ENCODE measurements around the gene ST3GAL3. TPM values are rescaled to one million over a fixed set of nuclear protein-coding genes. Genes with fewer than 3 reads are reported as not detected.

Gene ST3GAL3
- total and polyA plus RNA-seq, 2 of the 13 experiments (the other 11 are each of a cell fraction or from before 2014, with no cell fraction given): 5.1 to 8.1 TPM

- TF ChIP-seq CSRNP1 (CRISPR knock-in tag; IDR thresholded peaks at IDR 0.05): no peak
These were observed 254.4 kb downstream of the ST3GAL3 start (continued) for GRCh38 chr1:43961692-43962091.

- no peaks in the 10 kb centered on the region for H3K79me2 ChIP-seq (ENCODE audit: insufficient read depth, low read length)
- H3K9ac ChIP-seq (ENCODE audit: insufficient read depth, low read depth, low read length): no peak overlapping the region
- CTCF ChIA-PET (ENCODE audit: low intra/inter-chr PET ratio, low total read pairs): no interaction called here
- no peaks in the 10 kb centered on the region for H3K4me1 ChIP-seq (ENCODE audit: insufficient read depth, low read length)
- no peak overlapping the region for H3K4me3 ChIP-seq (replicated peaks in 1 of 3; ENCODE audit: insufficient read depth in 1 of 3, low read depth in 2 of 3, low read length in 3 of 3)
- ATAC-seq (no peak), DNase-seq (ENCODE audit: low spot score) (no peak), FAIRE-seq (no peak)
- POLR2A ChIA-PET: no interaction called here
- no peak overlapping the region for H2AFZ ChIP-seq (ENCODE audit: low read length)
- H3K27me3 ChIP-seq (ENCODE audit: control insufficient read depth in 1 of 2, insufficient read depth in 2 of 2, low read length in 2 of 2): no peaks in the 10 kb centered on the region
- BruUV-seq (replicated peaks): no TSS peak
- no peak overlapping the region for H3K27ac ChIP-seq (ENCODE audit: extremely low read length, insufficient read depth, low read length)
- no peak overlapping the region for H3K4me2 ChIP-seq (ENCODE audit: low read depth, low read length)
- intact Hi-C loops (cut with micrococcal nuclease; ENCODE audit: unreplicated experiment) (no loop called here), in situ Hi-C loops (cut with HindIII; ENCODE audit: extremely low pct_ligation_motif_present, low pct_unique_long_range_greater_than_20kb) (no loop called here)
- WGBS (ENCODE audit: low lambda C conversion rate): 90% methylated on average over 2 of the region's 2 CpGs
- H4K20me1 ChIP-seq (ENCODE audit: insufficient read depth, low read length): no peaks in the 10 kb centered on the region
- H3K9me3 ChIP-seq (ENCODE audit: low read length): no peaks in the 10 kb centered on the region
- peaks cover 7 to 18% of the 10 kb centered on the region in 2 experiments; a peak in 4 of 5 replicates for H3K36me3 ChIP-seq (replicated peaks in 1 of 2; ENCODE audit: control insufficient read depth in 1 of 2, insufficient read depth in 2 of 2, low read length in 2 of 2)
- TF ChIP-seq CBFB (CRISPR knock-in tag; IDR thresholded peaks at IDR 0.05) (no peak), HOXA3 (CRISPR knock-in tag; IDR thresholded peaks at IDR 0.05) (no peak), KDM4B (CRISPR knock-in tag; IDR thresholded peaks at IDR 0.05) (no peak), ZNF879 (CRISPR knock-in tag; IDR thresholded peaks at IDR 0.05) (no peak), IKZF5 (CRISPR knock-in tag; IDR thresholded peaks at IDR 0.05) (no peak), FOXJ3 (CRISPR knock-in tag; IDR thresholded peaks at IDR 0.05; ENCODE audit: borderline replicate concordance) (no peak), HBP1 (CRISPR knock-in tag; IDR thresholded peaks at IDR 0.05; ENCODE audit: low read depth) (no peak), ZNF816 (CRISPR knock-in tag; IDR thresholded peaks at IDR 0.05; ENCODE audit: borderline replicate concordance) (no peak), E2F2 (CRISPR knock-in tag; IDR thresholded peaks at IDR 0.05; ENCODE audit: borderline replicate concordance) (no peak), ZNF580 (CRISPR knock-in tag; IDR thresholded peaks at IDR 0.05; ENCODE audit: borderline replicate concordance, low read depth) (no peak), ZNF138 (CRISPR knock-in tag; IDR thresholded peaks at IDR 0.05; ENCODE audit: low read depth) (no peak), ZNF441 (CRISPR knock-in tag; IDR thresholded peaks at IDR 0.05; ENCODE audit: borderline replicate concordance) (no peak), KAT7 (CRISPR knock-in tag; IDR thresholded peaks at IDR 0.05; ENCODE audit: borderline replicate concordance) (no peak), THAP9 (CRISPR knock-in tag; IDR thresholded peaks at IDR 0.05; ENCODE audit: borderline replicate concordance) (no peak)
These were observed 255.0 kb downstream of the ST3GAL3 start for GRCh38 chr1:43962324-43962723.

Measured in HepG2 (cell line).